ENCODE measurements around the gene ANO2. TPM values are rescaled to one million over a fixed set of nuclear protein-coding genes. Genes with fewer than 3 reads are reported as not detected.

ANO2 gene
- total RNA-seq, 4 donors from 2014 or later, result 4.0 to 17.9 (median 5.1) TPM

DNA sequence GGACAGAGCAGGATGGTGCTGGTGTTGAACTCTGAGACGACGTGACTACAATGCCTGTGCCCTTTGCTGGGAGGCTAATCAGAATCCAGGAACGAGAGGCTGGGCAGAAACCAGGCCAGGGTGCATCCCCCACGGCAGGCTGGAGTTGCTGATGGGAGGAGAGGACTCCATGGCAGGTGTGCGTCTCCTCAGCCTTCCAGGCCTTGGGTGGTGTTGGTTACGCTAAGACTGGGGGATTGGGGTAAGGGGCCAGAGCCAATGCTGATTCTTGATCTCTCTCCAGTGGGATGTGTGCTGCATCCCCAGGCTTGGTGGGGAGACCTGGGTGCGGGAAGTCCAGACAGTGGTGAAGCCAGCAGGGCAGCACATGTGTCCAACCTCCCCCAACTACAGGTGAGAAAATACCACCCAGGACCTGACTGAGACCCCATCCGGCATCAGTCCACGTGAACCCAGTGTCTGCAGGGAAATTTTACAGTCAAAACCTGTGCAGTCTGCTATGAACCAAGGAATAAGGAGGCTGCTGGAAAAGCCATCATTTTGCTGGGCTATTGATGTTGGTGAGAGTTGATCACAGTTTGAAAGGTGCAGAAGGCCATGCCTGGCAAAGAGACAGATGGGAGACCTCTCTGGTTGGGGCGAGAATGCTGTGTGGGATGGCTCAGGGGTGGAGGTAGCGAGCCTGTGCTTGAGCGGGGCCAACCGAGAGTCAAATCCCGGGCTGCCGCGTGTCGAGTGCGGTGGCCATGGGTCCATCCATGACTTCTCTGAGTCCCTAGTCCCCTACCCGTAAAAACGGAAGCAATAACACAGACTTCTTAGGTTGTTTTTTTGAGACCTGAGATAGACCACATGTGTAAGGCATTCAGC lies 423.4 kb downstream of the ANO2 start:
- H3K27me3 ChIP-seq, result no peaks in the 10 kb centered on the region
- no peaks in the 10 kb centered on the region for H3K36me3 ChIP-seq
- H3K4me1 ChIP-seq, result no peaks in the 10 kb centered on the region
- H3K27ac ChIP-seq (replicated peaks in 1 of 4), result no peak overlapping the region
- intact Hi-C loops (cut with DNase I), result no loop called here
- TF ChIP-seq POLR2A (IDR thresholded peaks at IDR 0.05; ENCODE audit: low read depth), result no peak
- DNase-seq (ENCODE audit: extremely low spot score), result peak; percentile 75
- 96% methylated on average over 19 of the region's 20 CpGs for WGBS
- no peaks in the 10 kb centered on the region for H3K9me3 ChIP-seq
- no peak overlapping the region for H3K4me3 ChIP-seq

- H3K27me3 ChIP-seq, result no peaks in the 10 kb centered on the region
Measured at GRCh38 chr12:5520831-5521230, 424.2 kb downstream of the ANO2 start.

GRCh38 chr12:5520037-5520436 lies 425.0 kb downstream of the ANO2 start:
- H3K9me3 ChIP-seq, result no peaks in the 10 kb centered on the region
- 100% methylated on average over 3 of the region's 4 CpGs for WGBS
- no peaks in the 10 kb centered on the region for H3K27me3 ChIP-seq
- H3K36me3 ChIP-seq, result no peaks in the 10 kb centered on the region
- intact Hi-C loops (cut with DNase I), result no loop called here
- no peak overlapping the region for H3K27ac ChIP-seq (replicated peaks in 1 of 4)
- TF ChIP-seq, protein P1, sequence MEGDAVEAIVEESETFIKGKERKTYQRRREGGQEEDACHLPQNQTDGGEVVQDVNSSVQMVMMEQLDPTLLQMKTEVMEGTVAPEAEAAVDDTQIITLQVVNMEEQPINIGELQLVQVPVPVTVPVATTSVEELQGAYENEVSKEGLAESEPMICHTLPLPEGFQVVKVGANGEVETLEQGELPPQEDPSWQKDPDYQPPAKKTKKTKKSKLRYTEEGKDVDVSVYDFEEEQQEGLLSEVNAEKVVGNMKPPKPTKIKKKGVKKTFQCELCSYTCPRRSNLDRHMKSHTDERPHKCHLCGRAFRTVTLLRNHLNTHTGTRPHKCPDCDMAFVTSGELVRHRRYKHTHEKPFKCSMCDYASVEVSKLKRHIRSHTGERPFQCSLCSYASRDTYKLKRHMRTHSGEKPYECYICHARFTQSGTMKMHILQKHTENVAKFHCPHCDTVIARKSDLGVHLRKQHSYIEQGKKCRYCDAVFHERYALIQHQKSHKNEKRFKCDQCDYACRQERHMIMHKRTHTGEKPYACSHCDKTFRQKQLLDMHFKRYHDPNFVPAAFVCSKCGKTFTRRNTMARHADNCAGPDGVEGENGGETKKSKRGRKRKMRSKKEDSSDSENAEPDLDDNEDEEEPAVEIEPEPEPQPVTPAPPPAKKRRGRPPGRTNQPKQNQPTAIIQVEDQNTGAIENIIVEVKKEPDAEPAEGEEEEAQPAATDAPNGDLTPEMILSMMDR (IDR thresholded peaks at IDR 0.05), result no peak
- TF ChIP-seq POLR2AphosphoS5 (IDR thresholded peaks at IDR 0.05), result no peak
- TF ChIP-seq POLR2A (IDR thresholded peaks at IDR 0.05; ENCODE audit: low read depth), result no peak
- no peak for TF ChIP-seq EP300 (IDR thresholded peaks at IDR 0.05)
- no peaks in the 10 kb centered on the region for H3K4me1 ChIP-seq
- no peak overlapping the region for H3K4me3 ChIP-seq
- DNase-seq (ENCODE audit: extremely low spot score), result peak; percentile 66

More at GRCh38 chr12:5520831-5521230, 424.2 kb downstream of the ANO2 start:
- no peaks in the 10 kb centered on the region for H3K4me1 ChIP-seq
- TF ChIP-seq POLR2AphosphoS5 (IDR thresholded peaks at IDR 0.05) (no peak), EP300 (IDR thresholded peaks at IDR 0.05) (no peak), POLR2A (IDR thresholded peaks at IDR 0.05; ENCODE audit: low read depth) (no peak)
- TF ChIP-seq, protein P1 (IDR thresholded peaks at IDR 0.05), result no peak
- DNase-seq (ENCODE audit: extremely low spot score), result peak; percentile 80
- no peaks in the 10 kb centered on the region for H3K36me3 ChIP-seq
- no peak overlapping the region for H3K27ac ChIP-seq (replicated peaks in 1 of 4)
- intact Hi-C loops (cut with DNase I), result no loop called here
- WGBS, result 93% methylated on average over 5 of the region's 5 CpGs
- H3K4me3 ChIP-seq, result no peak overlapping the region
- H3K9me3 ChIP-seq, result no peaks in the 10 kb centered on the region

DNA sequence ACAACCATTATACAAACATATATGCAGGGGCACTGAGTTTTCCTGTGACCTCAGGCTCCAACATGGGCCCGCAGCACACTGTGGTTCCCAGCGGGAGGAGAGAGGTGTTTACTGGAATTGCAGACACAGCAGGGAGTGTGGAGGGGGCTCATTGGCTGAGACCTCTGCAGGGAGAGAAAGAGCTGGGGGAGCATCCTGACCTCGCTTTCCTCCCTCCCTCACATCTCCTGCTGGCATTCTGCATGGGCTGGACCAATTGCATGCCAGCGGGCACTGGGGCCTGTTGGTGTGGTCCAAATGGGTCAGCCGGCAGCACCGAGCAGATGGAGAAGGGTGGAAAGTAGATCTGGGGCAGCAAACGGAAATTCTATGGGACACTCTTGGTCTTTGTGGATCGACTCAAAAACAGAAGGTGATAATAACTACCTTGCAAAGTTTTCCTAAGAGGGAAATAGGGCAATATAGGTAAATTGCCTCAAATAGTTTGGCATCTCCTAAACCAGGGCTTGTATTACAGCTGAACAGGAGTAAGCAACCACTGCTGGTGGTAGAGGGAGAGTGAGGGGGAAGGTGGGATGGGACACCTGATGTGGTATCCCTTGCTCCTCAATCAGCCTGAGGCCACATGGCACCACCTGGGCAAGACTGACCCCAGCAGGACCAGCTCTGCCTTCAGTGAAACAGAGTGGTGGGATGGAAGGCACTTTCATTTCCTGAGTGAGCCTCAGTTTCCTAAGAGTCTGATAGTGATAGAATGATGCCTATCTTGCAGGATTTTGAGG lies 426.3 kb downstream of the ANO2 start:
- no peak overlapping the region for H3K4me3 ChIP-seq
- 98% methylated on average over 7 of the region's 8 CpGs for WGBS
- DNase-seq (ENCODE audit: extremely low spot score), result peak; percentile 91
- H3K4me1 ChIP-seq, result no peaks in the 10 kb centered on the region
- no peak overlapping the region for H3K27ac ChIP-seq (replicated peaks in 1 of 4)
- intact Hi-C loops (cut with DNase I), result no loop called here
- no peak for TF ChIP-seq POLR2A (IDR thresholded peaks at IDR 0.05; ENCODE audit: low read depth)
- TF ChIP-seq POLR2AphosphoS5 (IDR thresholded peaks at IDR 0.05), result no peak
- TF ChIP-seq, protein P1 (IDR thresholded peaks at IDR 0.05), result no peak
- no peak for TF ChIP-seq EP300 (IDR thresholded peaks at IDR 0.05)
- H3K9me3 ChIP-seq, result no peaks in the 10 kb centered on the region
- no peaks in the 10 kb centered on the region for H3K36me3 ChIP-seq
- H3K27me3 ChIP-seq, result peaks cover 0 to 5% (median 0%) of the 10 kb centered on the region in 4 donors
